ENCODE results near the gene CSF1R. TPM values are rescaled to one million over a fixed set of nuclear protein-coding genes. Genes with fewer than 3 reads are reported as not detected.

CSF1R gene
- total and polyA plus RNA-seq, 2 donors from 2014 or later = 7.5 to 55.8 TPM

GRCh38 chr5:150114773-150115408 is 28.5 kb upstream of the CSF1R start:
- no peak overlapping the region for H3K4me3 ChIP-seq (ENCODE audit: low read length in 3 of 3)

DNA sequence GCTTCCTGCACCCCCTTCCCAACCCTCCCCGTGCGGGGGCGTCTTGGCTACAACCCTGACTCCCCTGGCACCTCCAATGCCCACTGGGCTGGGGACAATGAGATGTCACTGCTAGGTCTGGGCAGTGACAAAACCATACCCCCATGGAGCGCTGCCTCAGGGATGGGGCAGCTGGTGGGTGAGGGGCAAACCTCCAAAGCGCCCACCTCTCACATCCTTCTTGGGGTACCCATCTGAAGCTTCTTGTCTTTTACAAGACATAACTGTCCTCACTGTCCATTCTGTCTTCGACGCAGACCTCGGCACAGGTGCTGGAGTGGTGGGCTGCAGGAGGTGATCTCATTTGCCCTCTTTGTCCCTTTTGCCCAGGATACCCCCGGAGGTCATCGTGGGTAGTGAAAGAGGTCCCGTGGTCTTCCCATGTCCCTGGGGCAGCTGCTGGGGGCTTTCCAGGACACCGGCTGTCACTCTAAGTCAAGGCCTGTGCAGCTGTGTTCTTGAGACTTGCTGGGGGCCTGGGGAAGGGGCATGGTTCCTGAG is 27.8 kb upstream of the CSF1R start:
- no peak for TF ChIP-seq CTCF (IDR thresholded peaks at IDR 0.05; ENCODE audit: borderline replicate concordance, extremely low read depth, insufficient read depth)
- intact Hi-C loops (cut with DNase I) = no loop called here
- H3K27me3 ChIP-seq (ENCODE audit: control insufficient read depth, insufficient read depth, low read length) = no peaks in the 10 kb centered on the region
- H3K4me1 ChIP-seq (ENCODE audit: control insufficient read depth in 2 of 3, insufficient read depth in 2 of 3, low read depth in 1 of 3, low read length in 3 of 3) = peaks cover 0 to 4% (median 0%) of the 10 kb centered on the region in 3 donors
- H3K9me3 ChIP-seq (ENCODE audit: control insufficient read depth in 2 of 3, insufficient read depth in 1 of 3, low read length in 3 of 3) = no peaks in the 10 kb centered on the region
- FAIRE-seq = no peak
- no peak overlapping the region for H3K4me3 ChIP-seq (ENCODE audit: low read length in 3 of 3)
- H3K9ac ChIP-seq (ENCODE audit: low read length in 3 of 3) = no peak overlapping the region
- peak in 1 of 5 donors; percentile 48 for DNase-seq
- no peak overlapping the region for H3K27ac ChIP-seq (ENCODE audit: low read depth in 2 of 2, low read length in 2 of 2)
- no peaks in the 10 kb centered on the region for H3K36me3 ChIP-seq (ENCODE audit: control insufficient read depth in 2 of 3, insufficient read depth in 3 of 3, low read length in 3 of 3)

More at GRCh38 chr5:150114773-150115408, 28.5 kb upstream of the CSF1R start:
- Histone ChIP-seq H3K27me3 (ENCODE audit: control insufficient read depth, insufficient read depth, low read length) (no peaks in the 10 kb centered on the region), H3K9me3 (ENCODE audit: control insufficient read depth in 2 of 3, insufficient read depth in 1 of 3, low read length in 3 of 3) (no peaks in the 10 kb centered on the region), H3K36me3 (ENCODE audit: control insufficient read depth in 2 of 3, insufficient read depth in 3 of 3, low read length in 3 of 3) (no peaks in the 10 kb centered on the region), H3K4me1 (ENCODE audit: control insufficient read depth in 2 of 3, insufficient read depth in 2 of 3, low read depth in 1 of 3, low read length in 3 of 3) (peaks cover 0 to 4% (median 0%) of the 10 kb centered on the region in 3 donors), H3K9ac (ENCODE audit: low read length in 3 of 3) (no peak overlapping the region), H3K27ac (ENCODE audit: low read depth in 2 of 2, low read length in 2 of 2) (no peak overlapping the region)
- no peak for FAIRE-seq
- TF ChIP-seq CTCF (IDR thresholded peaks at IDR 0.05; ENCODE audit: borderline replicate concordance, extremely low read depth, insufficient read depth) = no peak
- intact Hi-C loops (cut with DNase I) = no loop called here
- peak; percentile 15 to 40 (median 38) for DNase-seq

DNA sequence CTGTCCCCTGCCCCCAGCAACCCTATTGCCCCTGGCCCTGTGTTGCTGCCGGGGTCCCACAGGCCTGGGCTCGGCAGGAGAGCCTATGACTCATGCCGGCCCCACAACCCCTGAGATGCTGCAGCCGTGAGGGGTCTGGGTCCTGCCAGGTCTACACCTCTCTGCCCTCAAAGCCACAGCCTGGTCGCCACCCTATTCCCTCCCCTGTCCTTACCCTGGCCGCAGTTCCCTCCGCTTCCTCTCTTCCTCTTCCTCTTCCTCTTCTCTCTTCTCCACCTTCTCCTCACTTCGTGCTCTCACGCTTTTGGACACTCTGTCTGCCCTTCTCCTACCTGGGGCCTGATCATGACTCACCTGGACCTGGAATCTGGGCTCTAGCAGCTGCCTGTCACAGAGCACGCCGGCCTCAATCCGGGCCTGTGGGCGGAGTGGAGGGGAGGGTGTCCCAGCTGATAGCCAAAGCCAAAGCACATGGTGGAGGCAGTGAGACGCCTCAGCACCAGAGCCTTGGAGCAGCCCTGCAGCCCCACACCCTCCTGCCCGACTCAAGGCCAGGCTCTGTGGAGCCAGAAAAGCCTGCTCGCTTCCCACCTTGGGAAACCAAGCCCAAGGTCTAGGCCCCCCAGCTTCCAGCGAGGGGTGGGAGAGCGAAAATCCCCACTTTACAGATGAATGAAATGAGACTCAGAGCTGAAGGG is 26.8 kb upstream of the CSF1R start:
- no peak overlapping the region for H3K27ac ChIP-seq (ENCODE audit: low read depth in 2 of 2, low read length in 2 of 2)
- peak in 3 of 5 donors; percentile 6 to 66 (median 42) for DNase-seq

More for the DNA sequence above, 26.8 kb upstream of the CSF1R start:
- H3K9ac ChIP-seq (ENCODE audit: low read length in 3 of 3) = no peak overlapping the region
- no peaks in the 10 kb centered on the region for H3K36me3 ChIP-seq (ENCODE audit: control insufficient read depth in 2 of 3, insufficient read depth in 3 of 3, low read length in 3 of 3)
- H3K4me1 ChIP-seq (ENCODE audit: control insufficient read depth in 2 of 3, insufficient read depth in 2 of 3, low read depth in 1 of 3, low read length in 3 of 3) = peaks cover 0 to 4% (median 0%) of the 10 kb centered on the region in 3 donors
- H3K9me3 ChIP-seq (ENCODE audit: control insufficient read depth in 2 of 3, insufficient read depth in 1 of 3, low read length in 3 of 3) = no peaks in the 10 kb centered on the region
- intact Hi-C loops (cut with DNase I) = no loop called here
- no peak for FAIRE-seq
- no peaks in the 10 kb centered on the region for H3K27me3 ChIP-seq (ENCODE audit: control insufficient read depth, insufficient read depth, low read length)
- no peak overlapping the region for H3K4me3 ChIP-seq (ENCODE audit: low read length in 3 of 3)
- TF ChIP-seq CTCF (IDR thresholded peaks at IDR 0.05; ENCODE audit: borderline replicate concordance, extremely low read depth, insufficient read depth) = no peak

All from kidney (tissue), 14 donors.